Naive thymus-derived CD8-positive, alpha-beta T cell (primary cell): ENCODE measurements around the gene PLXNA4. TPM values are rescaled to one million over a fixed set of nuclear protein-coding genes. Genes with fewer than 3 reads are reported as not detected.

Experiments used
- ATAC-seq, 2 donors: fragments of 150-1000 bp; cut with Tn5 transposase in 1 of 2; sonication (Bioruptor Pico), chemical (Tn5 transposase) in 1 of 2; 1 replicate in 1 of 2; 2 replicates in 1 of 2; pipeline ENCODE4 v1.10.0; 2021; ENCODE audit warnings: mild to moderate bottlenecking in 2 of 2, moderate library complexity in 2 of 2
- POLR2A ChIA-PET: fragments of 350-600 bp; sonication (Branson Sonifier 250); formaldehyde crosslinking; loops from one replicate; lab custom pipeline; 2021; ENCODE audit warnings: antibody characterized with exemption; lab: Charles Lee
- DNase-seq, 10 donors: peaks; one replicate each; pipeline versions ENCODE4 v3.0.0 to v3.0.0-alpha.2; 2020 to 2022
- H3K27ac Mint-ChIP-seq, 10 donors: one replicate each; pipeline ENCODE4 v1.8.0; 2020 to 2022; ENCODE audit warnings: mild to moderate bottlenecking in 10 of 10, mixed read lengths in 10 of 10, moderate library complexity in 4 of 10, inconsistent platforms in 1 of 10
- H3K27me3 Mint-ChIP-seq, 5 donors: one replicate each; pipeline ENCODE4 v1.8.0; 2021 to 2022; ENCODE audit warnings: mixed read lengths in 5 of 5
- H3K36me3 Mint-ChIP-seq, 3 donors: one replicate each; pipeline ENCODE4 v1.8.0; 2020 to 2022; ENCODE audit warnings: mixed read lengths in 3 of 3, mild to moderate bottlenecking in 2 of 3, inconsistent platforms in 1 of 3
- H3K4me1 Mint-ChIP-seq, 4 donors: one replicate each; pipeline ENCODE4 v1.8.0; 2021 to 2022; ENCODE audit warnings: mixed read lengths in 4 of 4
- H3K4me3 Mint-ChIP-seq, 10 donors: one replicate each; pipeline ENCODE4 v1.8.0; 2020 to 2022; ENCODE audit warnings: mild to moderate bottlenecking in 10 of 10, mixed read lengths in 10 of 10, moderate library complexity in 6 of 10, inconsistent platforms in 1 of 10
- H3K9me3 Mint-ChIP-seq, 9 donors: one replicate each; pipeline ENCODE4 v1.8.0; 2020 to 2022; ENCODE audit warnings: mixed read lengths in 9 of 9, mild to moderate bottlenecking in 3 of 9, inconsistent platforms in 1 of 9, moderate library complexity in 1 of 9
- polyA plus RNA-seq, 3 donors: library from polyadenylated mRNA; unstranded; fragments of 300-500 nt; fragmentation: Illumina TruSeq; gene quantifications; one replicate each; pipeline ENCODE4 v1.2.3, GENCODE V29; 2021
- total RNA-seq, 8 experiments: library from RNA in 2 of 8; stranded (reverse) in 2 of 8; gene quantifications; one replicate each; pipeline ENCODE4 v1.2.3 and lab custom pipeline; 2021 to 2026

The PLXNA4 gene
- total and polyA plus RNA-seq, 5 experiments from 2014 or later: 0.05 to 1.2 (median 0.27) TPM

DNA sequence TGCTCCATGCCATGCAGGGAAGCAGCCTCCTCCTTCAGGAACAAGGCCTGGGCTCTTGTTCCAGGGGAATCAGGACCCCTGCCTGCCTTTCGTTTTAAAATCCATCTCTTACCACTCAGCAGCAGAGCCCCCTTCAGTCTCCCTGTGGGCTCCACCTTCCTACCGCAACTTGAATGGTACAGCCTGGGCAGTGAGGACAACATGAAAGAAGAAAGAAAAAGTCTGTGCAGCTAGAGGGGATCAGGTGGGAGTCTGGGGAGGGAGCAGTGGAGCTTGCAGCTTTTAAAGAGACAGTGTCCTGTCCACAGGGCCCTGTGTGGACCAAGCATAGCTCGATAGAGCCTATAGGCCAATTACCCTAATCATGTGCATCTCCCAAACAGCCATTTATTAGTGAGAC lies 3.7 kb downstream of the PLXNA4 start:
- Mint-ChIP-seq H3K27me3 (peaks cover 31 to 66% (median 49%) of the 10 kb centered on the region in 5 donors), H3K27ac (no peak overlapping the region), H3K4me3 (peak overlapping the region in 1 of 10 donors; percentile 9), H3K4me1 (peaks cover 15 to 41% (median 25%) of the 10 kb centered on the region in 4 donors), H3K9me3 (no peaks in the 10 kb centered on the region), H3K36me3 (no peaks in the 10 kb centered on the region)
- POLR2A ChIA-PET: no interaction called here
- DNase-seq (no peak), ATAC-seq (no peak)

DNA sequence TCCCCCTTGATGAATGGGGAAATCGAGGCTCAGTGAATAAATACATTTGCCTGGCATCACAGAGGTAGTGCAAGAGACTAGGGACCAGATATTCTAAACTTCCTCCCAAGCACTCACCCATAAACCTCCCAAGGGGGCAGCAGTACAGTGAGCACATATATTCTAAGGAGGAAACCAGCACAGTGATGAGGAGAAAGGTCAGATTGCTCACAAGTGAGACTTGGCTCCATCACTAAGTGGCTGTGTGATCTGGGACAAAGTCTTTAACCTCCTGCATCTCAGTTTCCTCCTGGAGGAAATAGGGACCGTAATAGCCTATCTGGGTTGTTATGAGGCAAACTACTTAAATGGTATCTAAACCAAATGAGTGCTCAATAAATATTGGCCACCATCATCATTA lies 4.3 kb downstream of the PLXNA4 start:
- Mint-ChIP-seq H3K9me3 (no peaks in the 10 kb centered on the region), H3K36me3 (no peaks in the 10 kb centered on the region), H3K27ac (no peak overlapping the region), H3K4me3 (no peak overlapping the region), H3K4me1 (peaks cover 15 to 39% (median 25%) of the 10 kb centered on the region in 4 donors), H3K27me3 (peaks cover 31 to 70% (median 51%) of the 10 kb centered on the region in 5 donors)
- POLR2A ChIA-PET: no interaction called here
- DNase-seq: no peak
- no peak for ATAC-seq

DNA sequence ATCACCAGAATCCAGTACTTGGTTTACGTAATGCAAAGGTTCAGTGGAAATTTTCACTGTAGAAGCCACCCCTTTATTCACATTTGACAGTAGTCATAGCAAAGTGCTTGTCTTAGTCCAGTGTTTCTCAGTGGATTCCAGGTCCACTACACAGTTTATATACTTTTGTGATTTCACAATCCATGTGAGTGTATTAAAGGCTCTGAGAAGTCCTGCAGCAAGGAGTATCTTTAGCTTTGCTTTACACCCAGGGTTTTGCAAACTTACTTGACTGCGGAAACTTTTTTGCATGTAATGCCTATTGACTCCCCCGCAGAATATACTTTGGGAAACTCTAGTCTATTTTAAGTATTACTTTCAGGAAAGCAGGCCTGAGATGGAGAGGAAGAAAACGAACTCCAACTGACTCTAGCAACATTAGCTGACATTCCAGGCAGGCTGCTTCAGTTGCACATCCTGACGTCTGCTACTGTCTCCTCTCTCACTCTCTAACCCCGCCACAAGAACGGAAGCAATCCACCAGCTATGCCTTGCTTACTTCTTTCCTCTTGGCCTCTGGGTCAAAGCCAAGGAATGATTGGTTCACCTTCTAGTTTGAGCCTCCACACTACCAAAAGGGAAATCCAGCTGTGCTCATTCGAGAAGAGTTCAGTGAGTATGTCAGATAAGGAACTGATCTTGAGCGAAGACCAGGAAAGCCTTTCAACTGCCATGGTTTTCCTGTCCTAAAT lies 6.2 kb downstream of the PLXNA4 start:
- no peak overlapping the region for H3K27ac Mint-ChIP-seq
- no peaks in the 10 kb centered on the region for H3K9me3 Mint-ChIP-seq
- H3K4me3 Mint-ChIP-seq: no peak overlapping the region
- peaks cover 33 to 78% (median 55%) of the 10 kb centered on the region in 5 donors for H3K27me3 Mint-ChIP-seq
- no peak for DNase-seq
- H3K36me3 Mint-ChIP-seq: no peaks in the 10 kb centered on the region
- ATAC-seq: no peak
- POLR2A ChIA-PET: no interaction called here
- peaks cover 12 to 28% (median 16%) of the 10 kb centered on the region in 4 donors for H3K4me1 Mint-ChIP-seq

DNA sequence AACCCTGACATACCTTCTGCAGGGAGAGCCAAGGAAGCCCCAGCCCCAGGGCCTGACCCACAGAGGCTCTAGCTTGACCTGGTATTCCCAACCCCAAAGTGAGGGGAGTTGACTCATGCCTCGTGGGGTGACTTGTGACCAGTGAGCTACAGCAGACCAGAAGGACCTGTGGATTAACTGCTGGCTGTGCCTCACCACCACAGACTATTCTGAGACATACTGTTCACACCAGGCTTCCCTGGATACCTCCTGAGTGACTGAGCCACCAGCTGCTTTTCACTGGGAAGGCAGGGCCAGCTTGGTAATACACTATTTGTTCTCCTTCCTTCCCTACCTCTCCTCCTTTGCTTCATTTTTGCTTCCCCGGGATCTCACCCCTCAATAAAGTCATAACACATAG lies 7.3 kb downstream of the PLXNA4 start:
- no peak for ATAC-seq
- H3K27me3 Mint-ChIP-seq: peaks cover 34 to 78% (median 53%) of the 10 kb centered on the region in 5 donors
- POLR2A ChIA-PET: no interaction called here
- H3K4me3 Mint-ChIP-seq: no peak overlapping the region
- no peak overlapping the region for H3K27ac Mint-ChIP-seq
- no peaks in the 10 kb centered on the region for H3K36me3 Mint-ChIP-seq
- peaks cover 7 to 18% (median 13%) of the 10 kb centered on the region in 4 donors for H3K4me1 Mint-ChIP-seq
- DNase-seq: no peak
- H3K9me3 Mint-ChIP-seq: no peaks in the 10 kb centered on the region

DNA sequence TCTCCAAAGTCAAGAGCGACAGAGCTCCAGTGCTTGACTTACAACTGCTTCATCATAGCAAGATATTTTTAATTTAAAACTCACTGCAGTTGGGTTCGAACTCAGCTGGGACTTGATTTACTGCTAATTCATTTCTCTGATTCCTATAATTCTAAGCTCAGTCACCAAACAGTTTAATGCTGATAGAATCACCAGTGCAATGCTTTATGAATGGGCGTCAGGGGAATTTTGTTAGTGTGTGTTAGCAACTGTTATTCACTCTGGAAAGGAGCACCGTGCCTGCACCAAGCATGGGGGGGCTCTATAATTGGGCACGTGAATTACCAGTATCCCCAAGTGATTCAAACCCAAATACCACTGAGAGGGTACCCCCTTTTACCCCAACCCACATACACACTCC lies 10.4 kb downstream of the PLXNA4 start:
- POLR2A ChIA-PET: no interaction called here

DNA sequence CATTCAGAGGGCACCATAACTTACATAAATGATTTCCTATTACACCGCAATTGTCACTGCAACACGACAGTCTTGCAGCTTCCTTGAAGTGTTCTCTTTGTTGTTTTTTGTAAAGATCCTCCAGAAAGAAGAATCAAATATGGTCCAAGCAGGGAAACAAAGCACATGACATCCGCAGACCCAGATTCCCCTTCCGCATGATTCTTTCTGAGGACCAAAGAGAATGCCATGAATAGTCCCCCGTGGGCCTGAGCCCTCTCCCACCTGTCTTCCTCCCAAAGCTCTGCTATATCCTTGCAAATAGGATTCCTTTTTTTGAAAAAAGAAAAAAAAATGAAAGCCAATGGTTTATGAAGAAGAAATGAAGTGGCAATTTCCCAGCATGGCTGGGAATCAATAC lies 10.8 kb downstream of the PLXNA4 start:
- H3K27ac Mint-ChIP-seq: no peak overlapping the region
- peaks cover 0 to 3% (median under 1%) of the 10 kb centered on the region in 4 donors for H3K4me1 Mint-ChIP-seq
- no peak overlapping the region for H3K4me3 Mint-ChIP-seq
- POLR2A ChIA-PET: no interaction called here
- DNase-seq (no peak), ATAC-seq (no peak)
- H3K27me3 Mint-ChIP-seq: peaks cover 15 to 47% (median 32%) of the 10 kb centered on the region in 5 donors
- H3K9me3 Mint-ChIP-seq: no peaks in the 10 kb centered on the region
- no peaks in the 10 kb centered on the region for H3K36me3 Mint-ChIP-seq

More for the DNA sequence above, 10.4 kb downstream of the PLXNA4 start:
- Mint-ChIP-seq H3K36me3 (no peaks in the 10 kb centered on the region), H3K27ac (no peak overlapping the region), H3K9me3 (no peaks in the 10 kb centered on the region), H3K27me3 (peaks cover 15 to 51% (median 32%) of the 10 kb centered on the region in 5 donors), H3K4me1 (peaks cover 0 to 3% (median under 1%) of the 10 kb centered on the region in 4 donors), H3K4me3 (no peak overlapping the region)
- DNase-seq (no peak), ATAC-seq (no peak)

DNA sequence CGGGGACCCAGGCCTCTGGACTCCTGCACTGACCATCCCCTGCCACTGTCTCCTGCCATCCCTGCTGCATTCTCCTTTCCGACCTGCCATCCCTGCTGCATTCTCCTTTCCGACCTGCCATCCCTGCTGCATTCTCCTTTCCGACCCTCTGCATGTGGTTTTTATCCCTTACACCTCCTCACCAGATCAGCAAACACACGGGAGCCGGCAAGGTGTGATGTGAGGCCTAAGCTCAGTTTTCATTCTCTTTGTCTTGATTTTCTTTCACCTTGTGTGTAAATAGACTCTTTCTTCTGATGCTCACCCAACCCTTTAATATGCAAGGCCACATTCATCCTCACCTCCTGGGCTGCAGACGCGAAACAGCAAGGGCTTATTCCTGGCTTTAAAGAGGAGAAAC lies 11.4 kb downstream of the PLXNA4 start:
- H3K27ac Mint-ChIP-seq: peak overlapping the region in 1 of 10 donors; percentile 0
- no peak for ATAC-seq
- peaks cover 0 to 3% (median under 1%) of the 10 kb centered on the region in 4 donors for H3K4me1 Mint-ChIP-seq
- POLR2A ChIA-PET: no interaction called here
- no peak overlapping the region for H3K4me3 Mint-ChIP-seq
- no peak for DNase-seq
- H3K9me3 Mint-ChIP-seq: no peaks in the 10 kb centered on the region
- peaks cover 15 to 44% (median 27%) of the 10 kb centered on the region in 5 donors for H3K27me3 Mint-ChIP-seq
- no peaks in the 10 kb centered on the region for H3K36me3 Mint-ChIP-seq

DNA sequence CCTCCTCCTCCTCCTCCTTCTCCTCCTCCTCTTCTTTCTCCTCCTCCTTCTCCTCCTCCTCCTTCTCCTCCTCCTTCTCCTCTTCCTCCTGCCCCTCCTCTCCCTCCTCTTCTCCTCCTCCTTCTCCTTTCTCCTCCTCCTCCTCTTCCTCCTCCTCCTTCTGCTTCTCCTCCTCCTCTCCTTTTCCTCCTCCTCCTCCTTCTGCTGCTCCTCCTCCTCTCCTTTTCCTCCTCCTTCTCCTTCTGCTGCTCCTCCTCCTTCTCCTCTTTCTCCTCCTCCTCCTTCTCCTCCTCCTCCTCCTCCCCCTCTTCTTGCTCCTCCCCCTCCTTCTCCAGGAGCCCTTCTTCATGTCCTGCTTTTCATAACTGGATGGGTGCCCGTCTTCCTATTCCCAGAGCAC lies 12.2 kb downstream of the PLXNA4 start:
- H3K4me1 Mint-ChIP-seq: peaks cover 0 to 3% (median under 1%) of the 10 kb centered on the region in 4 donors

DNA sequence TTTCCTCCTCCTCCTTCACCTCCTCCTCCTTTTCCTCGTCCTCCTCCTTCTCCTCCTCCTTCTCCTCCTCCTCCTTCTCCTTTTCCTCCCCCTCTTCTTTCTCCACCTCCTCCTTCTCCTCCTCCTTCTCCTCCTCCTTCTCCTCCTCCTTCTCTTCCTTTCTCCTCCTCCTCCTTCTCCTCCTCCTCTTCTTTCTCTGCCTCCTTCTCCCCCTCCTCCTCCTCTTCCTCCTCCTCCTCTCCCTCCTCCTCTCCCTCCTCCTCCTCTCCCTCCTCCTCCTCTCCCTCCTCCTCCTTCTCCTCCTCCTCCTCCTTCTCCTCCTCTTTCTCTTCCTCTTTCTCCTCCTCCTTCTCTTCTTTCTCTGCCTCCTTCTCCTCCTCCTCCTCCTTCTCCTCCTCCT lies 13.6 kb downstream of the PLXNA4 start:
- H3K27me3 Mint-ChIP-seq: peaks cover 15 to 34% (median 26%) of the 10 kb centered on the region in 5 donors
- no peak overlapping the region for H3K27ac Mint-ChIP-seq
- POLR2A ChIA-PET: no interaction called here
- H3K9me3 Mint-ChIP-seq: no peaks in the 10 kb centered on the region
- ATAC-seq (no peak), DNase-seq (no peak)
- H3K4me1 Mint-ChIP-seq: peaks cover 2 to 5% (median 3%) of the 10 kb centered on the region in 4 donors
- H3K4me3 Mint-ChIP-seq: no peak overlapping the region
- no peaks in the 10 kb centered on the region for H3K36me3 Mint-ChIP-seq

More for the DNA sequence above, 12.2 kb downstream of the PLXNA4 start:
- H3K27ac Mint-ChIP-seq: peak overlapping the region in 1 of 10 donors; percentile 0
- no peak for DNase-seq
- POLR2A ChIA-PET: no interaction called here
- no peak overlapping the region for H3K4me3 Mint-ChIP-seq
- H3K27me3 Mint-ChIP-seq: peaks cover 15 to 42% (median 27%) of the 10 kb centered on the region in 5 donors
- H3K9me3 Mint-ChIP-seq: no peaks in the 10 kb centered on the region
- ATAC-seq: no peak
- H3K36me3 Mint-ChIP-seq: no peaks in the 10 kb centered on the region

DNA sequence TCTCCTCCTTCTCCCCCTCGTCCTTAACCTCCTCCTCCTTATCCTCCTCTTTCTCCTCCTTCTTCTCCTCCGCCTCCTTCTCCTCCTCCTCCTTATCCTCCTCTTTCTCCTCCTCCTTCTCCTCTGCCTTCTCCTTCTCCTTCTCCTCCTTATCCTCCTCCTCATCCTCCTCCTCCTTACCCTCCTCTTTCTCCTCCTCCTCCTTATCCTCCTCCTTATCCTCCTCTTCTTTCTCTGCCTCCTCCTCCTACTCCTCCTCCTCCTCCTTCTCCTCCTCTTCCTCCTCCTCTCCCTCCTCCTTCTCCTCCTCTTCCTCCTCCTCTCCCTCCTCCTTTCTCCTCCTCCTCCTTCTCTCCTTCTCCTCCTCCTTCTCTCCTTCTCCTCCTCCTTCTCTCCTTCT lies 14.5 kb downstream of the PLXNA4 start:
- H3K9me3 Mint-ChIP-seq: no peaks in the 10 kb centered on the region

DNA sequence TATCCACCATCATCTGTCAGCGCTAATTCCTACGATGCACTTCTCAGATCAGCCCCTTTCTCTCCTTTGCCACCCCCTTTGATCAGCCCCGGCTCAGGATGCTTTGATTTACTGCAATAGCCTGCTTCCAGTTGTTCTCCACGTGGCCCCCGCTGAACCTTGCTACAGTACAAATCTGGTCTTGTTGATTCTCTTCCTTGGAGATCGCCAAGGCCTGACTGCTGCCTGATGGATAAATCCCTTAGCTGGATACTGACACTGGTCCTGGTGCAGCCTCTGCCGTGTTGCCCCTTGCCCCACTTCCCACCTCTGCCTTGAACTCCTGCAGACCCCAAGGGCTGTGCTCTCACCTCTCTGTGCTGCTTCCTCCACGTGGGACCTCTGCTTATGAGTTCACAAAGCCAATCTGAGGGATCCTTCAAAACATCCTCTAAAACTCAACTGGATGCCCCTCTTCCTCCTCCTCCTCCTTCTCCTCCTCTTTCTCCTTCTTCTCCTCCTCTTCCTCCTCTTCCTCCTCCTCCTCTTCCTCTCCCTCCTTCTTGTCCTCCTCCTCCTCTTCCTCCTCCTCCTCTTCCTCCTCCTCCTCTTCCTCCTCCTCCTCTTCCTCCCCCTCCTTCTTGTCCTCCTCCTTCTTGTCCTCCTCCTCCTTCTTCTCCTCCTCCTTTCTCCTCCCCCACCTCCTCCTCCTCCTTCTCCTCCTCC lies 15.3 kb downstream of the PLXNA4 start:
- Mint-ChIP-seq H3K4me1 (peaks cover 5 to 7% (median 6%) of the 10 kb centered on the region in 4 donors), H3K9me3 (no peaks in the 10 kb centered on the region), H3K36me3 (no peaks in the 10 kb centered on the region), H3K4me3 (no peak overlapping the region), H3K27me3 (peaks cover 12 to 22% (median 17%) of the 10 kb centered on the region in 5 donors), H3K27ac (peak overlapping the region in 3 of 10 donors; percentile 22 to 57 (median 38))
- POLR2A ChIA-PET: no interaction called here
- peak in 2 of 10 donors; percentile 11 to 21 for DNase-seq
- peak in 1 of 2 donors; percentile 33 for ATAC-seq

More for the DNA sequence above, 14.5 kb downstream of the PLXNA4 start:
- Mint-ChIP-seq H3K4me1 (peaks cover 5 to 7% (median 6%) of the 10 kb centered on the region in 4 donors), H3K27me3 (peaks cover 15 to 28% (median 22%) of the 10 kb centered on the region in 5 donors), H3K4me3 (no peak overlapping the region), H3K36me3 (no peaks in the 10 kb centered on the region), H3K27ac (no peak overlapping the region)
- POLR2A ChIA-PET: no interaction called here
- ATAC-seq (no peak), DNase-seq (no peak)

DNA sequence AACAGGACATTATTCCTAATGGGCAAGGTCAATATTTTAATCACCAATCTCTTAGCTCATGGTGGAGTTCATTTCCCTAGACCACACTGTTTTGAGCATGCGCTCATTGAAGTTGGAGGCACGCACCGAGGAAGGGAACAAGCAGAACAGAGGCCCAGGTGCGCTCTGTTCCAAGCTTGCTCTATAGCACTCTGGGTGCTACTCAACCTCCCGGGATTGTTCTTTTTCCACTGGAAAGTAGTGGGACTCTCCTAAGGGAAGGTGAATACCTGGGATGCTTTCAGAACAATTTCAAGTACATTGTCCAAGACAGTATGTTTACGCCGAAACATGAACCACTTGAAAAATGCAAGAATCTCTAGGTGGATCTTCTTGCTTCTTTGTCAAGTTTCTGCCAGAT lies 16.2 kb downstream of the PLXNA4 start:
- POLR2A ChIA-PET: no interaction called here
- no peak for ATAC-seq
- Mint-ChIP-seq H3K9me3 (no peaks in the 10 kb centered on the region), H3K27me3 (peaks cover 8 to 13% (median 10%) of the 10 kb centered on the region in 5 donors), H3K4me3 (no peak overlapping the region), H3K36me3 (no peaks in the 10 kb centered on the region), H3K27ac (peak overlapping the region in 1 of 10 donors; percentile 11), H3K4me1 (peaks cover 5 to 7% (median 6%) of the 10 kb centered on the region in 4 donors)
- DNase-seq: no peak

DNA sequence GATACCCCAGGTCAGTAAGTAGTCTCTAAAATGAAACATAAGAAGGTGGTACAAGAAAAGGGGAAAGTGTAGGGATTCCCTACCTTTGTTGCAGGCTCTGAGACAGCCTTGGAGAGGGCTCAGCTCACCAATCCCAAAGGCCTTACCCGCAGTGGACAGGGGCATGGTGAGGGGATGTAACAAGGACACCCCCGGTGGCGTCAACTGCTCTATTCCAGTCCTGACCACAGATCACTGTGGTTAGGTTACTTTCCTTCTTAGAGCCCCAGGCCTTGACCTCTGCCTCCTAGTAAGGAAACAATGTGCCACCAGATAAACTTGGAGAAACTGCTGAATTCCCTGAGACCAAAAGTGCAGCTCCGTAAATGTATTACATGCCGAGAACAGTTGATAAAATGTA lies 17.5 kb downstream of the PLXNA4 start:
- DNase-seq (no peak), ATAC-seq (no peak)
- POLR2A ChIA-PET: no interaction called here
- H3K4me3 Mint-ChIP-seq: no peak overlapping the region
- peaks cover 0 to 2% (median 0%) of the 10 kb centered on the region in 5 donors for H3K27me3 Mint-ChIP-seq
- peaks cover 0 to 2% (median 0%) of the 10 kb centered on the region in 9 donors for H3K9me3 Mint-ChIP-seq
- peak overlapping the region in 3 of 10 donors; percentile 18 to 52 (median 33) for H3K27ac Mint-ChIP-seq
- peaks cover under 1 to 4% (median under 1%) of the 10 kb centered on the region in 3 donors for H3K36me3 Mint-ChIP-seq
- H3K4me1 Mint-ChIP-seq: peaks cover 4 to 5% (median 4%) of the 10 kb centered on the region in 4 donors
